Measurements from ENCODE around the gene SRPK2. TPM values are rescaled to one million over a fixed set of nuclear protein-coding genes. Genes with fewer than 3 reads are reported as not detected.

SRPK2 gene
- total RNA-seq, 2 donors from 2014 or later: 39.7 to 44.6 TPM

DNA sequence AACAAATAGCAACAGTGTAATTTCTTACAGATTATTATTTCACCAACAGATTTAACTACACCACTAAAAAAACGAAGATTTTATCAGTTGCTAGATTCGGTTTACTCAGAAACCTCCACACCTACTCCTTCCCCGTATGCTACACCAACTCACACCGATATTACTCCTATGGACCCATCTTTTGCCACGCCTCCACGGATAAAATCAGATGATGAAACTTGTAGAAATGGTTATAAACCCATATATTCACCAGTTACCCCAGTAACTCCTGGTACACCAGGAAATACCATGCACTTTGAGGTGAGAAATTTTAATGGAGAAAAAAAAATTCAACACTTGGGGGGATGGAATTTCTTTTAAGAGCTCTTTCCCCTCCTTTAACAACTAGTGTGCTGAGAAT is 282.2 kb downstream of the SRPK2 start:
- peaks cover 4 to 31% of the 10 kb centered on the region in 2 donors for H3K36me3 Mint-ChIP-seq
- peak overlapping the region; percentile 62 to 65 for H3K27ac Mint-ChIP-seq
- no peak for ATAC-seq

DNA sequence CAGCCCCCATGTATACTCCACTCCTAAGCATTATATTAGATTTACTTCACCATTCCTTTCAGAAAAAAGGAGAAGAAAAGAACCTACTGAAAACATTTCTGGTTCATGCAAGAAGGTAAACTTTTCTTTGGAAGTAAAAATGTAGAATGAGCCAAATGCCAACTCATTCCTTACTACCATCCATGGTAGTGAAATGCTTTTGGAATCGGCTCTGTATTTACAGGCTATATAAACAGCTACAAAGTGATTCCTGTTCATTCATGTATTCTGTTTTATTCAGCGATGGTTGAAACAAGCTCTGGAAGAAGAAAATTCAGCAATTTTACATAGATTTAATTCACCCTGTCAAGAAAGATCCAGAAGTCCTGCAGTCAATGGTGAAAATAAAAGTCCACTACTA is 283.1 kb downstream of the SRPK2 start:
- ATAC-seq: no peak
- Mint-ChIP-seq H3K27ac (peak overlapping the region; percentile 4 to 65), H3K9me3 (no peaks in the 10 kb centered on the region), H3K36me3 (peaks cover 4 to 33% of the 10 kb centered on the region in 2 donors)
- no peak for DNase-seq (ENCODE audit: low spot score in 2 of 2)

More for the DNA sequence above, 282.2 kb downstream of the SRPK2 start:
- no peak for DNase-seq (ENCODE audit: low spot score in 2 of 2)
- no peaks in the 10 kb centered on the region for H3K9me3 Mint-ChIP-seq

DNA sequence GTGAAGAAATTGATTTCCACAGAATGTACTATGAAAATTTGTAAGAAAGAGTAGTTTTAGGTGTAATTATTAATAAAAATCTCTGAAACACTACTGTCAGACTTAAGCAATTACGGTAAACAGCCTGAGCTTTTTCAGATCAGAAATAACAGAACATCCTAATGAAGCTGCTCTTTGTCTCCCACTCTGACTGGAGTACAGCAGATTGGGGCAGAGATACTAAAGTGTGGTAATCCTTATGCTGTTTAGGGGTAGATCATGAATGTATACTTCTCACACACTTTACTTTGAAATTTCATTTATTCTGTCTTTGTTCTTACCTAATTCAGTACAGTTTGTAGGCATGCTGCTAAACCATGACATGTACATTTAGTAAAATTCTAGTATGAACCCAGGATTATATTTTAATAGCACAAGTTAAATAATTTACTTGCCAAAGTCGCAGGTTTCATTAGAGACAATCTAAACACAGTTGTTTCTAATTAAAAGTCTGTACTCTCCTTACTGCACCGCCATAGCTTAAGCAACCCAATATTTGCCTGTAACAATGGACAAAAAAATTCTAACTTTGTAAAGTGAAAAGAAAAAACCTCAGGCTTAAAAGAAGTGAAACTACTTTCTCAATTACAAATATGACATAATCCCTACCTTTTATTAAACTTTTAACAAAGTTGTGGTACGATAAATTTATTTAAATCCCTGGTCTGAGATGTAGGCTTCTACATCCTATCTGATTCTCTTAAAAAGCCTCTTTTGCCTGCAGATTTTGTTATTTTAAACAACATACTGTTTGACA is 286.0 kb downstream of the SRPK2 start:
- no peak for ATAC-seq
- H3K9me3 Mint-ChIP-seq: no peaks in the 10 kb centered on the region
- H3K27ac Mint-ChIP-seq: peak overlapping the region; percentile 62
- H3K36me3 Mint-ChIP-seq: peaks cover 4 to 49% of the 10 kb centered on the region in 2 donors
- DNase-seq (ENCODE audit: low spot score in 2 of 2): no peak

DNA sequence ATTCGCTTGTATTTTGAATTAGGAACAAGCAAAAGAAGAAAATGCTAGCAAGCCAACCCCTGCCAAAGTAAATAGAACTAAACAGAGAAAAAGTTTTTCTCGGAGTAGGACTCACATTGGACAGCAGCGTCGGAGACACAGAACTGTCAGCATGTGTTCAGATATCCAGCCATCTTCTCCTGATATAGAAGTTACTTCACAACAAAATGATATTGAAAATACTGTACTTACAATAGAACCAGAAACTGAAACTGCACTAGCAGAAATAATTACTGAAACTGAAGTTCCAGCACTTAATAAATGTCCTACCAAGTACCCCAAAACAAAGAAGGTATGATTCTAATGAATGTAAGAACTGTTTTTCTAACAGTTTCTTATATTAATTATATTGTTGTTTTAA is 286.9 kb downstream of the SRPK2 start:
- H3K36me3 Mint-ChIP-seq: peaks cover 4 to 49% of the 10 kb centered on the region in 2 donors
- no peaks in the 10 kb centered on the region for H3K9me3 Mint-ChIP-seq
- no peak overlapping the region for H3K27ac Mint-ChIP-seq
- ATAC-seq (no peak), DNase-seq (ENCODE audit: low spot score in 2 of 2) (no peak)

DNA sequence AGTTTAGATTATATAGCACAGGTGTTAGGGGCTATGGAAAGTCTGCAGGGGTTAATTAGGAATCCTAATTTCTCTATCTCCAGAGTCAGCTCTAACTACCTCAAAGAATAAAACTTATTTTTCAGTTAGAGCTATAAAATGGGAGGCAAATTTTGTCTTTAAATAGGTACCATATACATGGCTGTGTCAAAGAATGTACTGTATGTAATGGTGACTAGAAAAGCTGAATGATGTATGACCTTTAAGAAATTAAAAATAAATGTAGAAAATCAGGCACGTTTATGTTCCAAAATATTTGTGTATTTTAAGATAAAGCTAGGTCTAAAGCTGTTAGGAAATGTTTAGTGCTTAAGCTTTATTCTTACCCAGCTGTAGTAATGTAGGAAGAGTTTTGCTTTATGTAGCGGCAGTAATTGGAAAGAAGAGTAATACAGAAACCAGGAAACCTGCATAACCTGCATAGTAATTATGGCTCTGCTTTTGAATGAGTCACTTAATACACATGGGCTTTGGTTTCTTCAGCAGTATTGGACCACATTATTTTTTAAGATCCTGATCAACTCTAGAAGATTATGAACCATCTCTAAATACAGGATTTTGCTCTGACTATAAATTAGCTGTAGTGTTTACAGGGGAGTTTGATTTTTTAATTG is 289.7 kb downstream of the SRPK2 start:
- ATAC-seq: peak; percentile 88 to 97
- H3K27ac Mint-ChIP-seq: peak overlapping the region in 1 of 2 donors; percentile 80
- no peaks in the 10 kb centered on the region for H3K9me3 Mint-ChIP-seq

DNA sequence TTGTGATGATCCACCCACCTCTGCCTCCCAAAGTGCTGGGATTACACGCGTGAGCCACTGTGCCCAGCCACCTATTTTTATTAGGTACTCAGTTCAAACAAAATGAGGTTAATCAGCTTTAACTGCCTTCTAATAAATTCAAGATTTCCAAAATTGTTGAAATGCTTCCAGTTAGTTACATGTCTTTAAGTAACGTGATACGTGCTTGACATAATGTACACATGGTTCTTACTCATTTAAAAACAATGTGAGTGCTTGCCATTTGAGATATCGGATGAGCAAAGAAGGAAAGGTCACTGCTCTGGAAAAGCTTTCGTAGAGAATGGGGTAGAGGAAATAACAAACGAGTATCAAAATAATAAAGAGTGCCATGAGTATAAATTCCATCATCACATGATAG is 291.1 kb downstream of the SRPK2 start:
- ATAC-seq: no peak
- H3K9me3 Mint-ChIP-seq: no peaks in the 10 kb centered on the region
- peaks cover 0 to 37% of the 10 kb centered on the region in 2 donors for H3K36me3 Mint-ChIP-seq
- peak overlapping the region in 1 of 2 donors; percentile 82 for H3K27ac Mint-ChIP-seq
- DNase-seq (ENCODE audit: low spot score in 2 of 2): no peak

More for the DNA sequence above, 289.7 kb downstream of the SRPK2 start:
- H3K36me3 Mint-ChIP-seq: peaks cover 4 to 47% of the 10 kb centered on the region in 2 donors
- no peak for DNase-seq (ENCODE audit: low spot score in 2 of 2)

DNA sequence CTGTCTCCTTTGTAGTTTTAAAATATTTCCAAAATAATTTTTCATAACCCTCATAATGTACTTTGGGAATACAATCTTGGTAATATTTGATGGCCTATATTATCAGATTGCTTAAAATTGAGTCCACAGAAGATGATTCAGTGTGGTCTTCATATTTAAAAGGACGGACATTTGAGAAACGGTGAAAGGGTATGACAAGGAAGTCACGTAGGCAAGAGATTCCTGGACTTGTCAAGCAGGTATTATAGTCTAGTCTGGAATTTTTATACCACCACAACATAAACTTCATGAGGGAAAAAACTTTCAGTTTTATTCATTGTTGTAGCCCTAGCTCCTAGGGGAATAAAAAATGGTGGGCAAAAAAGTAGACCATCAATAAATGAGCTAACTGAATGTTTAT is 292.4 kb downstream of the SRPK2 start:
- DNase-seq (ENCODE audit: low spot score in 2 of 2): no peak
- Mint-ChIP-seq H3K36me3 (peaks cover 0 to 45% of the 10 kb centered on the region in 2 donors), H3K9me3 (no peaks in the 10 kb centered on the region), H3K27ac (peak overlapping the region in 1 of 2 donors; percentile 60)
- no peak for ATAC-seq

DNA sequence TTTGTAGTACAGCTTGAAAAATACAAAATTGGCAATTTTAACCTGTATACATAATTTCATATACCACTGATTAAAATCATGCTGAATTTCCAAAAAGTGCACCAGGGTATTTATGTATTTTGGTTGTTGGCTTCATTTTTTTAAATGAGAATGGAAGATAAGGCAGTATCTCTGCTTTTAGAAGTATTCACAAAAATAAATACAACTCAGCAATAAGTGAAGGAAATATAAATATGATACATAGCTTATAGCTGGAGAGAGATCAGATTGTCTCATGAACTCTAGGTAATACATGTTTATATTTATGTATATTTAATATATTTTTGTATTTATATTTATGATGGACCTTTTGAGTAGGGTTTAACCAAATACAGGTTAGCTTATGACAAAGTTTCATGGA is 293.8 kb downstream of the SRPK2 start:
- H3K27ac Mint-ChIP-seq: peak overlapping the region in 1 of 2 donors; percentile 70
- H3K36me3 Mint-ChIP-seq: peaks cover 0 to 35% of the 10 kb centered on the region in 2 donors
- H3K9me3 Mint-ChIP-seq: no peaks in the 10 kb centered on the region
- ATAC-seq (no peak), DNase-seq (ENCODE audit: low spot score in 2 of 2) (no peak)

DNA sequence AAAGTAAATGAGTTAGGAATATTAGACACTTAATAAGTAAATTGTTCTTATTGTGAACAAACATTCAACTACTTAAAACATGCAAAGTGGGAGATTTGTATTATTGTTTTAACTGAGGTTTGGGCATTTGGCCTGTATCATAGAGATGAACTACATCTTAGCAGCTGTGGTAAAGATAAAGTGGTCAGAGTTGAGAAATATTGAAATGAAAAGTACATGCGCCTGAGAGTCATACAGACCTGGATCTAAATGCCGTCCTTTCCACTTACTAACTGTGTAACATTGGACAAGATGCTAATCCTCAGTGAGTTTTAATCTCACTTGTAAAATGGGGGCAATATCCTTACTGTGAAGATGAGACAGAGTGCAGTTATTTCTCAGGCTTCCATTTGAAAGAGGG is 300.3 kb downstream of the SRPK2 start:
- DNase-seq (ENCODE audit: low spot score in 2 of 2) (no peak), ATAC-seq (no peak)
- H3K9me3 Mint-ChIP-seq: no peaks in the 10 kb centered on the region
- no peak overlapping the region for H3K27ac Mint-ChIP-seq
- peaks cover 0 to 38% of the 10 kb centered on the region in 2 donors for H3K36me3 Mint-ChIP-seq

DNA sequence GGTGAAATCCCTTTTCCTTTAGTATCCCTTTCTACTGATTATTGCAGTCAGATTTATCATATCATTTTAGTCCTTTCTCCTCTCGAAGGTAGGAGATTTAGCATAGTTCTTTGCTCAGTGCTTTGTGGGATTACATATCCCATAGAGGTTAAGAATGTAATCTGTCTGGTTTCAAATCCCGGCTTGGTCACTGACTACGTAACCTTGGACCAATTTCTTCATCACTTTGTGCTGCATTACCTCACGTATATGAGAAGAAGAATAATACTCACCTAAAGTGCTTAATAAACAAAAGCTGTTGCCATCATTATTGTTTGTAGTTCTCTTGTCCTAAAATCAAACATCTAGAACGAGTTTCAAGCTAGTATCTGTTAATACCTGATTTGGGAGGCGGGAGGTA is 300.7 kb downstream of the SRPK2 start:
- DNase-seq (ENCODE audit: low spot score in 2 of 2) (no peak), ATAC-seq (no peak)
- Mint-ChIP-seq H3K9me3 (no peaks in the 10 kb centered on the region), H3K36me3 (peaks cover 2 to 41% of the 10 kb centered on the region in 2 donors), H3K27ac (peak overlapping the region in 1 of 2 donors; percentile 40)

DNA sequence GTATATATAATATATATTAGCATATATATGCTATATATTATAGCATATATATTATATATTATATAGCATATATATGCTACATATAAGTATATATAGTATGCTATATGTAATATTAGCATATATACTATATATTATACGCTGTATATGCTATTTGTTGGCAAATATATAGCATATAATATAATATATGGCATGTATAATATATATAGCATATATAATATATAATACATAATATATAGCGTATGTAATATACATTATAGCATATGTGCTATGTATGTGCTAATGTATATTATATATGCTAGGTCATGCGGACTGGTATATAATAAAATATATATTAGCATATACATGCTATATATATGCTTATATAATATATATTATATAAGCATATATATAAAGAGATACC is 301.9 kb downstream of the SRPK2 start:
- ATAC-seq (no peak), DNase-seq (ENCODE audit: low spot score in 2 of 2) (no peak)
- Mint-ChIP-seq H3K36me3 (peaks cover 7 to 35% of the 10 kb centered on the region in 2 donors), H3K27ac (no peak overlapping the region), H3K9me3 (no peaks in the 10 kb centered on the region)

DNA sequence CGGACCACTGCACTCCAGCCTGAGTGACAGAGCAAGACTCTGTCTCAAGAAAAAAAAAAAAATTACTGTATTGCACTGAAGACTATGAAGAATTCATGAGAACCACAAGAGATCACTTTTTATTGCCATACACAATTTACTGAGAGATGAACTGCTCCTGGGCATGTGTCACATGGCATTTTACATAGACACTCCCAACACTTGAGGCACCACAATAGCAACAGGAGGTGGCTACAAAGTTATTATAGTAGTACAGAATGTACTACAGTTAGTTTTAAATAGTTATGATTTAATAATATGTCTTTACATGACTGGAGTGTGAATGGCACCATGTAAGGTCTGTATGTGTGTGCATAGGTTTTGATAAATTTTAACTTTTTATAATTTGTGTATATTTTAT is 304.1 kb downstream of the SRPK2 start:
- Mint-ChIP-seq H3K9me3 (no peaks in the 10 kb centered on the region), H3K27ac (peak overlapping the region; percentile 48 to 65), H3K36me3 (peaks cover 7 to 30% of the 10 kb centered on the region in 2 donors)
- ATAC-seq (no peak), DNase-seq (ENCODE audit: low spot score in 2 of 2) (no peak)

DNA sequence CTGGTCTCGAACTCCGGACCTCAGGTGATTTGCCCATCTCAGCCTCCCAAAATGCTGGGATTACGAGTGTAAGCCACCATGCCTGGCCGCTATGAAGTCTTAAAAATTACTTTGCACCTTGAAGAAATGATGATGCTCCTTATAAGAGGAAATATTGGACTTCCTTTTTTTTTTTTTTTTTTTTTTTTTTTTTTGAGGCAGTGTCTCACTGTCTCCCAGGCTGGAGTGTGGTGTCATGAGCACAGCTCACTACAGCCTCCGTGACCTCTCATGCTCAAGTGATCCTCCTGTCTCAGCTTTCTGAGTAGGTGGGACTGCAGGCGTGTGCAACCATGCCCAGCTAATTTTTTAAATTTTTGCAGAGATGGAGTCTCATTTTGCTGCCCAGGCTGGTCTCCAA is 309.4 kb downstream of the SRPK2 start:
- DNase-seq (ENCODE audit: low spot score in 2 of 2) (no peak), ATAC-seq (no peak)
- H3K9me3 Mint-ChIP-seq: no peaks in the 10 kb centered on the region
- peak overlapping the region in 1 of 2 donors; percentile 60 for H3K27ac Mint-ChIP-seq
- H3K36me3 Mint-ChIP-seq: peaks cover 14 to 33% of the 10 kb centered on the region in 2 donors

DNA sequence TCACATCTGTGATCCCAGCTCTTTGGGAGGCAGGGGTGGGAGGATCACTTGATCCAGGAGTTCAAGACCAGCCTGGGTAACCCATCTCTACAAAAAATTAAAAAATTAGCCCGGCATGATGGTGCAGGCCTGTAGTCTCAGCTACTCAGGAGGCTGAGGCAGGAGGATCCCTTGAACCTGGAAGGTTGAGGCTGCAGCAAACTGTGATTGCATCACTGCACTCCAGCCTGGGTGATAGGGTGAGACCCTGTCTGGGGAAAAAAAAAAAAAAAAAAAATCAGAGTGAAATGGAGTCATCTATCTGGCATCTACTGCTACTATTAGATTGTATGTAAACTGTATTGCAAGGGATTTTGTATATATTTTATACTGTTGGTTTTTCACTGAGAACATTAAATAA is 315.6 kb downstream of the SRPK2 start:
- DNase-seq (ENCODE audit: low spot score in 2 of 2): no peak
- Mint-ChIP-seq H3K27ac (no peak overlapping the region), H3K36me3 (peaks cover 11 to 42% of the 10 kb centered on the region in 2 donors), H3K9me3 (no peaks in the 10 kb centered on the region)
- ATAC-seq: no peak

DNA sequence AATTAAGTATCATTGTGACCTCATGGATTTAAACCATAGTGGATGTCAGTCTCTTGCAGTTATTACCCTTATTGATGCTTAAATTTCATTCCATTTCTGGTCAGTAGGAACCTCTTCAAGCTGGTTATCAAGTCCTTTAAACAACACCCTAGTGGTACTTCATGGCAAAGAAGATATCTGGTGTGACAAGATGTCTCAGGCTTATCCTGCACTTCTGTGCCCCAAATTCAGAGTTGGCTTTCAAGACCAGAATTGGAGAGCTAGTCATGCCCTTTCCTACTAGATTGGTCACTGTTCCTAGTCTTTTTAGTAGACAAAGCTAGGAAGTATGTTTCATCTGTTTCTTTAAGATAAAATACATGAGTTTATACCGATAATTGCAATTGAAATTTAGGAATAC is 319.8 kb downstream of the SRPK2 start:
- no peak overlapping the region for H3K27ac Mint-ChIP-seq
- H3K36me3 Mint-ChIP-seq: peaks cover 0 to 38% of the 10 kb centered on the region in 2 donors
- no peaks in the 10 kb centered on the region for H3K9me3 Mint-ChIP-seq
- ATAC-seq: no peak
- no peak for DNase-seq (ENCODE audit: low spot score in 2 of 2)

DNA sequence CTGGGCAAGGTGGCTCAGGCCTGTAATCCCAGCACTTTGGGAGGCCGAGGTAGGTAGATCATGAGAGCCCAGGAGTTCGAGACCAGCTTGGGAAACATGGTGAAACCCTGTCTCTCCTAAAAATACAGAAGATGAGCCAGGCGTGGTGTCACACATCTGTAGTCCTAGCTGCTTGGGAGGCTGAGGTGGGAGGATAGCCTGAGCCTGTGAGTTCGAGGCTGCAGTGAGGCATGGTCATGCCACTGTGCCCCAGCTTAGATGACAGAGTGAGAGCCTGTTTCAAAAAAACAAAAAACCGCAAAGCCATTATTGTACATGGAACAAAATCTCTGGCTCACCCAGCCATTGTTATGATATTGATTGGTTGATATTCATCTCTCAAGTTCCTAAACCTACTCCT is 321.0 kb downstream of the SRPK2 start:
- H3K9me3 Mint-ChIP-seq: no peaks in the 10 kb centered on the region
- ATAC-seq (no peak), DNase-seq (ENCODE audit: low spot score in 2 of 2) (no peak)
- H3K27ac Mint-ChIP-seq: peak overlapping the region in 1 of 2 donors; percentile 17
- H3K36me3 Mint-ChIP-seq: peaks cover 0 to 38% of the 10 kb centered on the region in 2 donors

Measured in activated naive CD4-positive, alpha-beta T cell treated with anti-CD3 and anti-CD28 coated beads, Interleukin-2, amount 50 U/mL, for 72 hours (primary cell).